ENCODE measurements around the gene MSANTD7. TPM values are rescaled to one million over a fixed set of nuclear protein-coding genes. Genes with fewer than 3 reads are reported as not detected.
"Not testable (repeated sequence)": the region's sequence is repeated elsewhere in the genome, so short reads cannot be mapped to it uniquely, and the experiment has no call there.

The MSANTD7 gene
- total RNA-seq, 2 experiments from 2014 or later: 26.2 to 26.9 TPM

DNA sequence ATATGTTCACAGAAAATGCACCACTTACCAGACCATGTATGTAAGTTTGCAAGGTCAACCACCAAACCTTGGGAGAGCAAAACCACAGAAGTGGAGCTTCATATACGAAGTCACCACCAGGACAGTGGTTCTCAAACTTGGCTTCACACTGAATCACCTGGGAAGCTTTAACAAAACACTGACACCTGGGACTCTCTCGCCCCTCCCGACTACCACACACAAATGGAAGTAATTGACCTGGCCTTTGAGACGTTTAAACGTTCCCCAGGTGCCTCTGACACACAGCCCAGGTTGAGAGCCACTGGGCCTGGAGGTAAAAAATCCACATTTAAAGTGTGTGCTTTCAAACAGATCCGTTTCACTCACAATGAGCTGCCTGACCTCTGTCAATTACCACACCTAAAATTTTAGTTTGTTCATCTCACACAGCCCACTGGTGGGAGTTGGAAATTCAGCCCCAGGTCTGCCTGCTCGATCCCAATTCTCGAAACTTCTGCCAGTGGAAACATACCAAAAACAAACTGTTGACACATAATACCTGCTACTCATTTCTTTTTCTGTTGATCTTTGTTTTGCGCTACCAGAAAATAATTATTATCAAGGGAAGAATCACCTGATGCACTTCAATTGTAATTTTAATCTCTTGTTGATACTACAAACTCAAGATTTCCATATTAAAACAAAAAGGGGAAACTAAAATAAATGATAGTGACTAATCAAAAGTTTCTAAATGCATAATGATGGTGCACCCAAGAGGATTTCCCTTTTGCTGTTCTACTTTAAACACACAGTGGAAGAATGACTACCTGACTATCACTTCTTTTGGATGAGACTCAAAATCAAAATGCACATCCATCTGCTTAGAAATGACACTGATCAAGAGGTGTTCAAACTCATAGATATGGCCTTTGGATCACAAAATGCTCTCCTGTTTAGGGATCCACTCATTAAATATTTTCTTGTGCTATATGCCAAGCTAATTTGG lies 26.8 kb upstream of the MSANTD7 start:
- H3K36me3 Mint-ChIP-seq (ENCODE audit: low read depth): no peaks in the 10 kb centered on the region
- Histone ChIP-seq H3K4me1 (ENCODE audit: insufficient read depth, low read length) (peaks cover 6% of the 10 kb centered on the region), H3K36me3 (ENCODE audit: insufficient read depth, low read length) (no peaks in the 10 kb centered on the region), H3K4me3 (ENCODE audit: low read length) (no peak overlapping the region), H3K27ac (ENCODE audit: low read depth in 1 of 2, low read length in 2 of 2) (no peak overlapping the region), H3K9me3 (ENCODE audit: control insufficient read depth in 1 of 2, insufficient read depth in 1 of 2, low read length in 2 of 2) (no peaks in the 10 kb centered on the region), H3K27me3 (ENCODE audit: control insufficient read depth in 1 of 2, insufficient read depth in 2 of 2, low read length in 2 of 2) (no peaks in the 10 kb centered on the region)
- ChIA-PET CTCF (no interaction called here), POLR2A (interaction anchor here (1.1 kb wide), 1 partner anchor 27 kb away, joined by 3 read pairs; the partner anchor contains the start of genes CDNF, HSPA14 and MSANTD7)
- H3K9me3 Mint-ChIP-seq: no peaks in the 10 kb centered on the region
- DNase-seq (no peak), ATAC-seq (ENCODE audit: poor library complexity) (no peak)
- intact Hi-C loops (cut with DNase I, micrococcal nuclease): loop anchor here in 1 of 2 experiments (5.0 kb wide), 1 partner anchor 184 kb away; no protein-coding TSS in a partner anchor
- TF ChIP-seq, protein P1, sequence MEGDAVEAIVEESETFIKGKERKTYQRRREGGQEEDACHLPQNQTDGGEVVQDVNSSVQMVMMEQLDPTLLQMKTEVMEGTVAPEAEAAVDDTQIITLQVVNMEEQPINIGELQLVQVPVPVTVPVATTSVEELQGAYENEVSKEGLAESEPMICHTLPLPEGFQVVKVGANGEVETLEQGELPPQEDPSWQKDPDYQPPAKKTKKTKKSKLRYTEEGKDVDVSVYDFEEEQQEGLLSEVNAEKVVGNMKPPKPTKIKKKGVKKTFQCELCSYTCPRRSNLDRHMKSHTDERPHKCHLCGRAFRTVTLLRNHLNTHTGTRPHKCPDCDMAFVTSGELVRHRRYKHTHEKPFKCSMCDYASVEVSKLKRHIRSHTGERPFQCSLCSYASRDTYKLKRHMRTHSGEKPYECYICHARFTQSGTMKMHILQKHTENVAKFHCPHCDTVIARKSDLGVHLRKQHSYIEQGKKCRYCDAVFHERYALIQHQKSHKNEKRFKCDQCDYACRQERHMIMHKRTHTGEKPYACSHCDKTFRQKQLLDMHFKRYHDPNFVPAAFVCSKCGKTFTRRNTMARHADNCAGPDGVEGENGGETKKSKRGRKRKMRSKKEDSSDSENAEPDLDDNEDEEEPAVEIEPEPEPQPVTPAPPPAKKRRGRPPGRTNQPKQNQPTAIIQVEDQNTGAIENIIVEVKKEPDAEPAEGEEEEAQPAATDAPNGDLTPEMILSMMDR (IDR thresholded peaks at IDR 0.05): no peak
- no peaks in the 10 kb centered on the region for H3K27me3 Mint-ChIP-seq
- no peak overlapping the region for H3K27ac Mint-ChIP-seq
- H3K4me1 Mint-ChIP-seq (ENCODE audit: low read depth): peaks cover 14% of the 10 kb centered on the region
- H3K4me3 Mint-ChIP-seq: no peak overlapping the region

DNA sequence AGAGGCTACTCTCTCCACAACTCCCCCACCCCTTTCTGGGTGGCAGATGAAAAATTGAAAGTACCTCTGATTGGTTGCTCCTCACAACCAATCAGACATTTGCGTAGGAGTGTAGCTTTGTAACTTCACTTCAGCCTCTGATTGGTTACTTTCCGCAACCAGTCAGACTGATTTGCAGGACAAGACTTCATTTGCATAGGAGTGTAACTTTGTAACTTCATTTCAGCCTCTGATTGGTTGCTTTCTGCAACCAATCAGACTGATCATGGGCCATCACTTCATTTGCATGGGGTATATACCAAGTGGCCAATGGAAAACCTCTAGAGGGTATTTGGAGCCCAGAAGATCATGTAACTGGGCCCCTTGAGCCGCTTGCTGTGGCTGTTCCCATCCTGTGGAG lies 25.8 kb upstream of the MSANTD7 start:
- POLR2A ChIA-PET: interaction anchor here (1.1 kb wide), 1 partner anchor 26 kb away, joined by 3 read pairs; the partner anchor contains the start of genes CDNF, HSPA14 and MSANTD7

DNA sequence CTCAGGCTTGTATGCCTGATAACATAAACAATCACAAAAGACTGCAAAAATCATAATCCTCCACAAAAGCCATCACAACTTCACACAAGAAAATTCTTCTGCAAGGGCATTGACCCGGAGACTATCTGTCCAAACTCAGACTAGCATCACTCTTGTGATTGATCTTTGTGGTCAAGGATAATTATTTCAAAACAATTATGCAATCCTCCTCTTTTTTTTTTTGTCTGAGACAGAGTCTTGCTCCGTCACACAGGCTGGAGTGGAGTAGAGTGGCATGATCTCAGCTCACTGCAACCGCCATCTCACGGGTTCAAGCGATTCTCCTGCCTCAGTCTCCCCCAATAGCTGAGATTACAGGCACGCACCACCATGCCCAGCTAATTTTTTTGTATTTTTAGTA lies 22.4 kb upstream of the MSANTD7 start:
- DNase-seq (no peak), ATAC-seq (ENCODE audit: poor library complexity) (no peak)
- peaks cover 6% of the 10 kb centered on the region for H3K4me1 ChIP-seq (ENCODE audit: insufficient read depth, low read length)
- H3K27ac ChIP-seq (ENCODE audit: low read depth in 1 of 2, low read length in 2 of 2): no peak overlapping the region
- no peaks in the 10 kb centered on the region for H3K9me3 ChIP-seq (ENCODE audit: control insufficient read depth in 1 of 2, insufficient read depth in 1 of 2, low read length in 2 of 2)
- no peaks in the 10 kb centered on the region for H3K36me3 ChIP-seq (ENCODE audit: insufficient read depth, low read length)
- Mint-ChIP-seq H3K9me3 (no peaks in the 10 kb centered on the region), H3K36me3 (ENCODE audit: low read depth) (no peaks in the 10 kb centered on the region), H3K27me3 (no peaks in the 10 kb centered on the region), H3K27ac (no peak overlapping the region), H3K4me3 (no peak overlapping the region), H3K4me1 (ENCODE audit: low read depth) (peaks cover 14% of the 10 kb centered on the region)
- ChIA-PET POLR2A (interaction anchor here (0.7 kb wide), 1 partner anchor 22 kb away, joined by 3 read pairs; the partner anchor contains the start of gene CDNF), CTCF (no interaction called here)
- intact Hi-C loops (cut with DNase I, micrococcal nuclease): no loop called here
- no peaks in the 10 kb centered on the region for H3K27me3 ChIP-seq (ENCODE audit: control insufficient read depth in 1 of 2, insufficient read depth in 2 of 2, low read length in 2 of 2)
- TF ChIP-seq, protein P1 (IDR thresholded peaks at IDR 0.05): no peak
- no peak overlapping the region for H3K4me3 ChIP-seq (ENCODE audit: low read length)

More for the DNA sequence above, 25.8 kb upstream of the MSANTD7 start:
- Mint-ChIP-seq H3K4me1 (ENCODE audit: low read depth) (peaks cover 14% of the 10 kb centered on the region), H3K27me3 (no peaks in the 10 kb centered on the region), H3K27ac (no peak overlapping the region), H3K4me3 (no peak overlapping the region), H3K9me3 (no peaks in the 10 kb centered on the region), H3K36me3 (ENCODE audit: low read depth) (no peaks in the 10 kb centered on the region)
- Histone ChIP-seq H3K4me1 (ENCODE audit: insufficient read depth, low read length) (peaks cover 6% of the 10 kb centered on the region), H3K9me3 (ENCODE audit: control insufficient read depth in 1 of 2, insufficient read depth in 1 of 2, low read length in 2 of 2) (no peaks in the 10 kb centered on the region), H3K27me3 (ENCODE audit: control insufficient read depth in 1 of 2, insufficient read depth in 2 of 2, low read length in 2 of 2) (no peaks in the 10 kb centered on the region), H3K27ac (ENCODE audit: low read depth in 1 of 2, low read length in 2 of 2) (no peak overlapping the region), H3K4me3 (ENCODE audit: low read length) (no peak overlapping the region), H3K36me3 (ENCODE audit: insufficient read depth, low read length) (no peaks in the 10 kb centered on the region)
- intact Hi-C loops (cut with DNase I, micrococcal nuclease): loop anchor here in 1 of 2 experiments (5.0 kb wide), 1 partner anchor 185 kb away; no protein-coding TSS in a partner anchor
- CTCF ChIA-PET: no interaction called here
- peak in 2 of 14 experiments; percentile 7 to 12 for DNase-seq
- TF ChIP-seq, protein P1 (IDR thresholded peaks at IDR 0.05): no peak
- ATAC-seq (ENCODE audit: poor library complexity): peak; percentile 46

DNA sequence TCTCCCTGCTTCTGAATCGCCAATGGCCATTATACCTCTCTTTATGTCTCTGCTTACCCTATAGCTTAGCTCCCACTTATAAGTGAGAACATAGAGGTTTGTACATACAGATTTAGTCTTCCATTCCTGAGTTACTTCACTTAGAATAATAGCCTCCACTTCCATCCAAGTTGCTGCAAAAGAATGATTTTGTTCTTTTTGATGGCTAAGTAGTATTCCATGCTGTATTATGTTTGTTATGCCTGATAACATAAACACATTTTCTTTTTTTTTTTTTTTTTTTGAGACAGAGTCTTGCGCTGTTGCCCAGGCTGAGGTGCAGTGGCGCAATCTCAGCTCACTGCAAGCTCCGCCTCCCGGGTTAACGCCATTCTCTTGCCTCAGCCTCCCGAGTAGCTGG lies 21.4 kb upstream of the MSANTD7 start:
- H3K36me3 ChIP-seq (ENCODE audit: insufficient read depth, low read length); DNase-seq; POLR2A ChIA-PET; H3K27me3 Mint-ChIP-seq; H3K4me3 ChIP-seq (ENCODE audit: low read length); H3K4me1 Mint-ChIP-seq (ENCODE audit: low read depth); H3K9me3 ChIP-seq (ENCODE audit: control insufficient read depth in 1 of 2, insufficient read depth in 1 of 2, low read length in 2 of 2); ATAC-seq (ENCODE audit: poor library complexity); intact Hi-C loops (cut with DNase I, micrococcal nuclease); H3K27ac Mint-ChIP-seq; H3K4me1 ChIP-seq (ENCODE audit: insufficient read depth, low read length); H3K27ac ChIP-seq (ENCODE audit: low read depth in 1 of 2, low read length in 2 of 2); H3K9me3 Mint-ChIP-seq; H3K27me3 ChIP-seq (ENCODE audit: control insufficient read depth in 1 of 2, insufficient read depth in 2 of 2, low read length in 2 of 2); H3K4me3 Mint-ChIP-seq; H3K36me3 Mint-ChIP-seq (ENCODE audit: low read depth): not testable (repeated sequence)
- CTCF ChIA-PET: interaction anchor here (0.6 kb wide), 1 partner anchor 284 kb away, joined by 4 read pairs; no protein-coding TSS in a partner anchor

All from CD4-positive, alpha-beta T cell (primary cell).